GM18517 (cell line): ENCODE measurements around the gene SLITRK1.

Experiments used
- ATAC-seq: cut with Tn5 transposase; IDR thresholded peaks from one replicate; pipeline ENCODE4 v1.9.1; 2021; ENCODE audit warnings: mild to moderate bottlenecking, moderate library complexity; ENCODE audit not compliant: unreplicated experiment

Gene SLITRK1, protein sequence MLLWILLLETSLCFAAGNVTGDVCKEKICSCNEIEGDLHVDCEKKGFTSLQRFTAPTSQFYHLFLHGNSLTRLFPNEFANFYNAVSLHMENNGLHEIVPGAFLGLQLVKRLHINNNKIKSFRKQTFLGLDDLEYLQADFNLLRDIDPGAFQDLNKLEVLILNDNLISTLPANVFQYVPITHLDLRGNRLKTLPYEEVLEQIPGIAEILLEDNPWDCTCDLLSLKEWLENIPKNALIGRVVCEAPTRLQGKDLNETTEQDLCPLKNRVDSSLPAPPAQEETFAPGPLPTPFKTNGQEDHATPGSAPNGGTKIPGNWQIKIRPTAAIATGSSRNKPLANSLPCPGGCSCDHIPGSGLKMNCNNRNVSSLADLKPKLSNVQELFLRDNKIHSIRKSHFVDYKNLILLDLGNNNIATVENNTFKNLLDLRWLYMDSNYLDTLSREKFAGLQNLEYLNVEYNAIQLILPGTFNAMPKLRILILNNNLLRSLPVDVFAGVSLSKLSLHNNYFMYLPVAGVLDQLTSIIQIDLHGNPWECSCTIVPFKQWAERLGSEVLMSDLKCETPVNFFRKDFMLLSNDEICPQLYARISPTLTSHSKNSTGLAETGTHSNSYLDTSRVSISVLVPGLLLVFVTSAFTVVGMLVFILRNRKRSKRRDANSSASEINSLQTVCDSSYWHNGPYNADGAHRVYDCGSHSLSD

DNA sequence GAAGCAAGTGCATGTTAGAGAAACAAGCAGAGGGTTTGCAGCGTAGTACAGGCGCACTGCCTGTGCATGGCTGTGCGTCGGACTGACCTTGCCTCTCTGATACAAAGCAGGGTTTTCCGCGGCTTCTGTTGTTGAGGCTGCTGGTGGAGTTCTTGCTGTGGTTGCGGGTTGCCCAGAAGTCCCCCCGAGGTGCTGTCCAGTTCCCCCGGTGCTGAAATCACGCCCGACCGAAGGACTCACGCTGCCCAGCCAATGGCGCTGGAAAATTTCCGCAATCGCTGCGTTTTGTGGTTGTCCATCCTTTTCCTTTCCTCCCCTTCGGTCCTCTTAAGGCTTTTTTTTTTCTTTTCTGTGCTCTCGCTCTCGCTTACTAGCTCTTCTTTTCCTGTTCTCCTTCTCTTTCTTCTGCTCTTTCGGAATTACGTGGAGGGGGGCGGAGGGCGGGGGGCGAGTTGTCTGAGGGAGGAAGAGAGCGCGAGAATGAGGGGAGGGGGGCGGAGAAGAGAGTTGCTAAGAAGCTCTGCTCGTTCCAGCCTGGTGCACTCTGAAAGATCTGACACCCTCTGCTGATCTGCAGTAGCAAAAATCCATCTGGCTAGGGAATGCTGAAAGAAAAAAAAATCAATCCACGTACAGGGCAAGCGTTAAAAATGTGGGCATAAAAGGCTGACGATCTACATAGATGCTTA is at the start of gene SLITRK1:
TSS of gene SLITRK1 (minus strand) at position 558 of the 689 bp plus-strand sequence. CDS start 967 bp downstream, outside the sequence.
- no peak for ATAC-seq

DNA sequence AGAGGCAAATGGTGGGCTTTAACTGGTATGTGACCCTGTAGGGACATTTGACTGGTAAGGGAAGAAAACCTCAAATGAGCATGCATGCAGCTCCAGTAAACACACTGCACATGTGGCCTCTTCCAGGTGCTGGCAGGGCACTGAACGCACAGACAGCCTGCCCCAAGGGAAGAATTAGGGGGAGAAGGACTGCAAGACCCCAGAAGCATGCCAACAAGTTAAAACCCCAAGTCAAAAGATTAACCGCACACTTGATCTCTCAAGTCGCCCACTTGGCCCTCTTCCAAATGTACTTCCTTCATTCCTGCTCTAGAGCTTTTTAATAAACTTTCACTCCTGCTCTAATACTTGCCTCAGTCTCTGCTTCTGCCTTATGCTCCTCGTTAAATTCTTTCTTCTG is 46.9 kb upstream of the SLITRK1 start:
- ATAC-seq = no peak

DNA sequence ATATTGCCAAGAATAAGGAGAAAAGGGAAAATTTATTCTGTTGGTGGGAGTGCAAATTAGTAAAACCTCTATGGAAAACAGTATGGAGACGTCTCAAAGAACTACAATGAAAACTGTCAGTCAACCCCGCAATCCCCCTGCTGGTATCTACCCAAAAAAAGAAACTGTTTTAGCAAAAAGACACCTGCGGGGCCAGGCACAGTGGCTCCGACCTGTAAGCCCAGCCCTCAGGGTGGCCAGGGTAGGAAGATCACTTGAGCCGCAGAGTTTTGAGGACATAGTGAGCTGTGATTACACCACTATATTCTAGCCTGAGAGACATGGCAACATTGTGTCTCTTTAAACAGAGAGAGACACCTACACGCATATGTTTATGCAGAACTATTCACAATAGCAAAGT is 37.5 kb upstream of the SLITRK1 start:
- ATAC-seq = no peak

DNA sequence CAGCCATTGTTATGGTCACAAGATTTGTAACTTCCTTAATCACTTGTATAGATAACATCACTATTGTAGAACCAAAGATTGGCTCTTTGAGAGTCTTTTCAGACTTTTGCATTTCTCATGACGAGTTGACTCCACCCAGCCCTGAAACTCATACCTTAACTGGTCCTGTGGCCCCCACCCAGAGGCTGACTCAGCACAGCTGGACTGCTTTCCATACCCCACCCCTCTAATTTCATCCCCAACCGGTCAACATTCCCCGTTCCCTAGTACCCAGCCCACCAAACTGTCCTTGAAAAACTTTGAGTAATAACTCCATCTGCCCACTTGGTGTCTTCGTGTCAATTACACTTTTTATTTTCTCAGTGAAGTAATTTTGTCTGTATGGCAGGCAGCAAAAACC is 32.1 kb upstream of the SLITRK1 start:
- ATAC-seq = no peak

DNA sequence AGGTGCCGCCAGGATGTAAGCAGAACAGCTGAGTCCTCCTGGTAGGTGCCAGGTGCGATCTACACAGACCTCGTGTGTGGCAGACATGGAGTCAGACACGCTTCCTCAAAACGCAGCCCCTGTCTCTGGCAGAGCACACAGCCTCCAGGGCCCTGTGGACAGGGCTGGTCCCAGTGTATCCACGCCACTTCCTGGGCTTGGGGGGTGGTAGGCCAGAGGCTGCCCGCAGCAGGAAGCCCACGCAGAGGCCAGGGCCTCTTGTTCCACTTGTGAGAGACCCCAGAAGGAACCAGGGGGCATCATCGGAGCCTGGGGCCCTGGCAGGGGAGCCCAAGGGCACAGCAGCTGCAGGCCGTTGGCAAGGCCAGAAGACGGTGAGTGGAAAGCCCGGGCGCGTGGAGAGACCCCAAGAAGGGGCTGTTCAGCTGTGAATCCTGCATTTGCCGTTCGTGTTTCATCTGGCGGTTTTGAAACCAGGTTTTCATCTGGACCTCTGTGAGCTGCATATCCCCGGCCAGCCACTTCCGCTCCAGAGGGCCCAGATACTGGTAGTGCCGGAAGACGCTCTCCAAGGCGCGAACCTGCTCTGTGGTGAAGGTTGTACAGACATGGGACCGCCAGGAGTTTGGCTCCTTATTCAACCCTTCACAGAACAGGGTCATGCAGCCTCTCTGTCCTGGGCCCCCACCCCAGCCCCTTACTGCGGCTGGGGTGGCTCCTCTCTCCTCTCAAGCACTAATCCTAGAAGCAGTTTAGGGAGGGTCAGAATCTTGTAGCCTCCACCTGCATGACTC is 25.1 kb upstream of the SLITRK1 start:
- no peak for ATAC-seq

DNA sequence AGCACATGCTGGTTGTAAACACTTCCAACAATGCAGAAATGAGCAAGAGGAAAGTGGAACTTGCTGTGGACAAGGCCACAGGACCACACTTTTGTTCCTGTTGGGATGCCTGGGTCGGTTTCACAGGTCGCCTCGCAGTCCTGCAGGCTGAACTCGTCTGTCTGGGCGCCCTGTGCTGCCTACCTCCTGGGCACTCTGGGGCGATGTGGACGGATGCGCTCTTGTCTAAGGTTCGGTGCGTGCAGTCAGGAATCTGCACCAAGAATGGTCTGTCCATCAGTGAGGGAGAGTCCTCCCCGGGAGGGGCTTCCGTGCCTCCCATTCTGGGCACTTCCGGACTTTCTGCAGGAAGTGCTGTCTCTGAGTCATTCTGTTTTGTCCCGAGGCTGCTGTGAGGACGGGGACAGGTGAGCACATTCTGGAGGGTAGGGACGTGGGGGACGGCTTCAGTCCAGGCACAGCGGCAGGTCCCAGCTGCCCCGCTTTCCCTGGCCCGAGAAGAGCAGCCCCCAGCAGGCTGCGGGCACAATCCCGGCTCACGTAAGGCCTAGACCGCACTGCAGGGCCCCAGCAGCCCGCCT is 24.1 kb upstream of the SLITRK1 start:
- no peak for ATAC-seq

DNA sequence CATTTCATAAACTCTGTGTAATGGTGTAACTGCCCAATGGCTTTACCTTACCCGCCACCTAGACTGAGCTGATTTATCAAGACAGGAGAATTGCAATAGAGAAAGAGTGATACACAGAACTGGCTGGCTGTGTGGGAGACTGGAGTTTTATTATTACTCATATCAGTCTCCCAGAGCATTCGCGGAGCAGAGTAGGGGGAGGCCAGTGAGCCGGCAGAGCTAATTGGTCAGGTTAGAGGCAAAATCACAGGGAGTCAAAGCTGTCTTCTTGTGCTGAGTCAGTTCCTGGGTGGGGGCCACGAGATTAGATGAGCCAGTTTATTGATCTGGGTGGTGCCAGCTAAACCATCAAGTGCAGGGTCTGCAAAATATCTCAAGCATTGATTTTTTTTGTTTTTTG is 23.4 kb upstream of the SLITRK1 start:
- no peak for ATAC-seq

DNA sequence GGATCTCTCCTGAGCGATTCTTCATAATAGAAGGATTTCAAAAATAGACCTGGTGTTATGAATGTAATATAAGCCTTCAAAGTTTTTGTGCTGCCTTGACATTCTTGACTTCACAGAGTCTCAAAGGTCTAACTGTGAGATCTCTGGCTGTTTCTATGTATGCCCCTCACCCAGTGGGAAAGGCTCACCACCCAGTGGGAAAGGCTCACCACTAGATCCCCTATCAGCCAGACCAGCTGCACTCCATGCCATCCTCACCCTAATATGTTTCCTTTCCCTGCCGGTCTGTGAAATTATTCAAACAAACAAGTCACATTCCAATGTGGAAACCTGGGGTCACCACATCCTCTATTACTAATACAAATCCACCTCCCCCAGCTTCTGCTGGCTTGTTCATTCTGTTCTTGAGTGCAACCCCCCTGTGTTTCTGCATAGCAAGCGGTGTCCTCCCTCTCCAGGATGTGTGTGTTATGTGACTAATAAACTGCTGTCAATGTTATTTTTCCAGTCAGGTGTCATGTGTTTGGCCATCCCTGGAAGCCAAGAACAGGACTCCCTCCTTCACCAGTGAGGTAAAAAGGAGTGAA is 13.8 kb upstream of the SLITRK1 start:
- no peak for ATAC-seq

DNA sequence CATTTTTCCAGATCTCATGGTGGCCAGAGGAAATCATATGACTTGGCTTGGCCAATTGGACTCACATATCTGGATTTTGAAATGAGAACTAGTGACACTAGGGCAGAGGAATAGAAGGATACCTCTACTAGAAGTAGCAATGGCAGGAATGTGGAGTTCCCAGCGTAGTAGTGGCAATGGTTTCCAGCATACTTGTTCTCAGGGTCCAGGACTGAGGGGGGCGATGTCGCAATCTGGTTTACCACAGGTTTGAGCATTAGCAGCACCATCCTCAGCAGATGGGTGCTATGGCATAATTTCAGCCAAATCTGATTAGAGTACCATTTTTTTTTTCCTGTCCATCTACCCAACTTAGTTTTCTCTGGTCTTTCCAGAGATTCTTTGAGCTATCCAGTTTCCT is 8.1 kb upstream of the SLITRK1 start:
- ATAC-seq = no peak

DNA sequence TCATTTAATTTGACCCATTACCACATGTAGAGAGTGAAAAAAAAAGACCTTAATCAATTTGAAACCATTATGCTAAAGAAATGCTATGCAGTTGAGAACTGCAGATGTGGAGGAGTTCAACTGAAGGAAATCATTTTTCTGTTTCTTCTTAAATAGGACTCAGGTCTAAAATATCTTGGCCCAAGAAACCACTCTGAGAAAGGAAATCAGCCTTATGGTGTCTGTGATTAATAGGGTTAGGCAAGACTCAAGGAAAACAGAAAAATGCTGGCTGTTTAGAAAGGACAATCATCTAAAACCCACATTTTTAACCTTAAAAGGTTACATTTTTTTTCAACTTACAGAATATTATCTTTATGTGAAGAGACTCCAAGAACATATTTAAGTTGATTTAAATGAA is 1.9 kb upstream of the SLITRK1 start:
- no peak for ATAC-seq

DNA sequence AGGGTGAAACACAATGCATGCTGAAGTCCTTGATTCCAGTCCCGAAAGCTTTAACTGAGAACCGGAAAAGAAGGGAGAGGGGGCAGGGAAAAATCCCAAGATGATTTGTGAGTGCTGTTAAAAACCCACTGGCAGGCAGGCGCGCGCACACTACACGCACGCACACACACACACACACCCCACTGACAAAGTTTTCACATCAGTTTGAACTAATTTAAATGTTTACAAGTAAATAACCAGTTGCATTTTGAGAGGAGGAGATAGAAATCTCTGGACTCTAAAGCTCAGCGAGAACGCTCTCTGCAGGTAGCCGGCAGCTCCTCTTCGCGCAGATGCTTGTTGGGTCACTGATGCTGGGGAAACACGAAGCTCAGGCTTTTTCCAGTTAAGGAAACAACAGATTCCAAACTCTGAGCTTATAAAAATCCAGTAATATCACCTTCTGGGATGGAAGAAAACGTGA is 818 bp upstream of the SLITRK1 start:
- no peak for ATAC-seq

DNA sequence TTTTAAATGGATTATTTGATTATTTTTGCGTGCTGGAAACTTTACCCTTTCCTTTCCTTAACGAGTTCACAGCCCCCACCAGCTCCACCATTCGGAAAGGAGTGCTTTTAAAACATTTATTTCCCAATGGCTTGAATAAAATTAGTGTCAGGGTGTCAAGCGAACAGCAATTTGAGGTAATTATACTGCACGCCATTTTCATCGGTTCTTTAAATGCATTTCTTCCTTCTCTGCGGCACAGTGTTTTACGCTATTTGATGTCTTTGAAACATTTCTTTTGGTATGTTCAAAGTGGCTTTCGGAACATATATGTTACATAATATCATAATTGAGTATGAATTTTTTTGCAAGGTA is 309 bp upstream of the SLITRK1 start:
- no peak for ATAC-seq

DNA sequence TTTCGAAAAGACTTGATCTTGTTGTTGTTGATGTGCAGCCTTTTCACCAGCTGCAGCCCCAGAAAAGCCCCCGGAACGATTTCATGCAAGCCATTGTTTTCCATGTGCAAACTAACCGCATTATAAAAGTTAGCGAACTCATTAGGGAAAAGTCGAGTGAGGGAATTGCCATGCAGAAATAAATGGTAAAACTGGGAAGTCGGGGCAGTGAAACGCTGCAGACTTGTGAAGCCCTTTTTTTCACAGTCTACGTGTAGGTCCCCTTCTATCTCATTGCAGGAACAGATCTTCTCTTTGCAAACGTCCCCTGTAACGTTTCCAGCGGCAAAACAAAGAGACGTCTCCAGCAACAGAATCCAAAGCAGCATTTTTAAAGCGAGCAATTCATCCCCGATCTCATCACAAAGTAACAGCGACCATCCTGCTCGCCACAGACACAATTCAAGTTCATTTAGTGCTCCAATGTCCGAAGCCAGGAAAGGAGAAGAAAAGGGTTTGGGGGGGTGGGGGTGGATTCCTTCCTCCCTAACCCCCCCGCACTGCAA is 1.1 kb downstream of the SLITRK1 start:
- ATAC-seq = no peak

DNA sequence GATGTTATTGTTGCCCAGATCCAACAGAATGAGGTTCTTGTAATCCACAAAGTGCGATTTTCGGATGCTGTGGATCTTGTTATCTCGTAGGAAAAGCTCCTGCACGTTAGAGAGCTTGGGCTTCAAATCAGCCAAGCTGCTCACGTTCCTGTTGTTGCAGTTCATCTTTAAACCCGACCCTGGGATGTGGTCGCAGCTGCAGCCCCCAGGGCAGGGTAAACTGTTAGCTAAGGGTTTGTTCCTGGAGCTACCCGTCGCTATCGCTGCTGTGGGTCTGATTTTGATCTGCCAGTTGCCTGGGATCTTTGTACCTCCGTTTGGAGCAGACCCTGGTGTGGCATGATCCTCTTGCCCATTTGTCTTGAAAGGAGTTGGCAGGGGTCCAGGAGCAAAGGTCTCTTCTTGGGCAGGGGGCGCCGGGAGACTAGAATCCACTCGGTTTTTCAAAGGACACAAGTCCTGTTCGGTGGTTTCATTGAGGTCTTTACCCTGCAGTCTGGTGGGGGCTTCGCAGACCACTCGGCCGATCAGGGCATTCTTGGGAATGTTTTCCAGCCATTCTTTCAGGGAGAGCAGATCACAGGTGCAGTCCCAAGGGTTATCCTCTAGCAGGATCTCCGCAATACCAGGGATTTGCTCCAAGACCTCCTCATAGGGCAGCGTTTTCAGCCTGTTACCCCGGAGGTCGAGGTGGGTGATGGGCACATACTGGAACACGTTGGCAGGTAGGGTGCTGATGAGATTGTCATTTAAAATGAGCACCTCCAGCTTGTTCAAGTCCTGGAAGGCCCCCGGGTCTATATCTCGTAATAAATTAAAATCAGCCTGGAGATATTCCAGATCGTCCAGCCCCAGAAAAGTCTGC is 1.8 kb downstream of the SLITRK1 start:
- ATAC-seq = no peak

DNA sequence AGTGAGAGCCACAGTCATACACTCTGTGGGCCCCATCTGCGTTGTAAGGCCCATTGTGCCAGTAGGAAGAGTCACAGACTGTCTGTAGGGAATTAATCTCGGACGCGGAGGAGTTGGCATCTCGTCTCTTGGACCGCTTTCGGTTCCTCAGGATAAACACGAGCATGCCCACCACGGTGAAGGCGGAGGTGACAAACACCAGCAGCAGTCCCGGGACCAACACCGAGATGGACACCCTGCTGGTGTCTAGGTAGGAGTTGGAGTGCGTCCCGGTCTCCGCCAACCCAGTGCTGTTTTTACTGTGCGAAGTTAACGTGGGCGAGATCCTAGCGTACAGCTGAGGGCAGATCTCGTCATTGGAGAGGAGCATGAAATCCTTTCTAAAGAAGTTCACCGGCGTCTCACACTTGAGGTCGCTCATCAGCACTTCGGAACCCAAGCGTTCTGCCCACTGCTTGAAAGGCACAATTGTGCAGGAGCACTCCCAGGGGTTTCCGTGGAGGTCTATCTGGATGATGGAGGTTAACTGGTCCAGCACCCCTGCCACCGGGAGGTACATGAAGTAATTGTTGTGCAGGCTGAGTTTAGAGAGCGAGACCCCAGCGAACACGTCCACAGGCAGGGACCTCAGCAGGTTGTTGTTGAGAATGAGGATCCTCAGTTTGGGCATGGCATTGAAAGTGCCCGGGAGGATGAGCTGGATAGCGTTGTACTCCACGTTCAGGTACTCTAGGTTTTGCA is 2.7 kb downstream of the SLITRK1 start:
- no peak for ATAC-seq

DNA sequence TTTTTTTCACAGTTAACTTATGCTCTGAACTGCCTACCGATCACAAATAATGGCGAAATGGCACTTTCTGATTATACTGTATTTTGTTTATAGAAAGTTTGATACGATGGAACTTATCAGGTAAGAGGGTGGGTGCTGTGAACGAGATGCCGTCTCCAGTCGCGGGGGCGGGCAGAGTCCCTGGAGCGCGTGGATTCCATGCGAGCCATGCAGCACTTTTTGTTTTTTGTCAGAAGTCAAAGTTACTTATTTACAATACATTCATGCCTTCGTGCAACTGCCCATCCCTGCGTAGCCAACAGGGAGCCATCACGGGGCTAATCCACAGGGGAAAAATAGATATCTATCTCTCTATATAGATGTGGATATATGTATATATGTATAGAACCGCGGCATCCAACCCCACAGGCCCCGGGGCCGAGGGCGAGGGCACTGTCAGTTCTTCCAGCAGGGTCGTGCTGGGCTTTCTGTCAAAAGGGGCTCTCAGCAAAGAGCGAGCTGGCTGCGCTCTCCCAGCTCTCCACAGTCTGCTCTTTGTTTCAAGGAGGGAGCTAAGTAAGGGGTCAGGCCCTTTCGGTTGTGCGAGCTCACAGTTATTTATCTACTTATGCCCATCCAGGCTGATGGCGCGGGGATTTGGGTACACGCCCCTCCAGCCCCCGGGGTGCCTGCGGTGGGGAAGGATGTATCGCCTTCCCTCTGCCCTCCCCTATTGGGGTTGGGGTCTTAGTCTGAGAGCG is 3.4 kb downstream of the SLITRK1 start:
- ATAC-seq = no peak

DNA sequence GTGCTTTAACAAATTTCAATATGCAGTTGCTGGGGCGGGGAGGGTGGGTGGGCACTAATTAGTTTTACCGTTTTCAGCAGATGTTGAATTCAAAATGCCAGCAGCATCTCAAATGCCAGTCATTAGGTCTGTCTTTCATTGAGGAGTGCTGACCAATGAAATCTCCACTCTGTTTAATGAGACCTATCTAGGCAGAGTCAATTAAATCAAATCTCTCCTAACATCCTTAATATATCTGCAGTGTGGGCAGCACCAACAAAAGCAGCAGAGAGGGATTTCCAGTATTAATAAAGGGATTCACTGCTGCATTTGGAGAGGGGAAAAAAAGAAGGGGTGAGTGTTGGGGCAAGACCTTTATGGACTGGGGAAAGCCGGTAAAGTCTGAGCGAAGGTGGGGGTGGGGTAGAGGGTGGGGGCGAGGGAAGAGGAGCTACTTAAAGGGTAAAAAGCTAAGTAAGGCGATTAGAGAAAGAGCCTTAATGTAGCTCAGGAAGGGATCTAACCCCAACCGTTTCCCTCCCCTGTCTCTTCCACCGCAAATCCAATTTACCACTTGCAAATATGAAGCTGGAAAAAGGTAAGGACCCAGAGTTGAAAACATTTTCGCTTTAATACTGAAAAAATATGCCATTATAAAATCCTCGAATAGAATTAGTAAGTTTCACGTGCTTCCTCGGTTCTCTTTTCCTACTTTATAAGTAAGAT is 4.5 kb downstream of the SLITRK1 start:
- no peak for ATAC-seq
